ENCODE results near the gene U2AF2. TPM values are rescaled to one million over a fixed set of nuclear protein-coding genes. Genes with fewer than 3 reads are reported as not detected.
A peak's percentile ranks its signal among the peaks of the same experiment; 100 is the strongest.

U2AF2 gene
- total and polyA plus RNA-seq, 2 of the 4 experiments (the other 2 are of a cell fraction), result 120 to 260 TPM

DNA sequence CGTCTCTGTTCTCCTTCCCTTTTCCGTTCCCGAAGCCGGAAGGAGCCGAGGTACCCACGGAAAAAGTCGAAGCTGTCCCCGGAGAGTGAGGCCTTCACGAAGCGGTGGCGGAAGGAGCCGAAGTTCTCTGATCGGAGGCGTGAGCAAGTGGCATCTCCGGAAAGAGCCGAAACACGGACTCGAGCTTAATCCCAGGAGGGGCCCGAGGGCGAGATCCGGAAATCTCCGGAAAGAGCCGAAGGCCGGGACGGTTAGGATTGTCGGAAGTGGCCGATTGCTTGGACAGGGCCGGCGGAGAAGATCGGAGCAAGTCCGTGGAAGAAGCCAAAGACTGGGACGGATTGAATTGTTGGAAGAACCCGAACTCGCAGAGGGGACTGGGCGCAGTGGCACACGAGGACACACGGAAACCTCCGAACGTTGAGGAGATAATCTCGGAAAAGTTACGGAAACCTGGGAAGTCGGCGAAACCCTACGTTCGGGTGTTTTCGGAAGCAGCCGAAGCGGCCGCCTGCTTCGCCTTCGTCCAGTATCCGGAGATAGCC is 440 bp upstream of the U2AF2 start:
- CTCF ChIA-PET, result interaction anchor here (0.6 to 1.1 kb wide), 5 partner anchors 17 to 48 kb away, joined by 3 to 5 read pairs (median 3); no protein-coding TSS in a partner anchor
- peak overlapping the region; percentile 94 for H2BK5ac ChIP-seq (ENCODE audit: low read depth, low read length, poor library complexity, severe bottlenecking)
- peak overlapping the region; percentile 99 for H3K9ac ChIP-seq (ENCODE audit: low read depth, low read length)
- H2BK15ac ChIP-seq (ENCODE audit: low read depth, low read length), result peak overlapping the region; percentile 92; the same call in 1 of the 3 replicates
- H4K91ac ChIP-seq (ENCODE audit: insufficient read depth, low read depth, low read length), result peak overlapping the region; percentile 99
- POLR2A ChIA-PET (ENCODE audit: unreplicated experiment), result interaction anchor here (0.6 to 1.1 kb wide), 7 partner anchors 10 to 1786 kb away, joined by 3 to 8 read pairs (median 5); no protein-coding TSS in a partner anchor
- ATAC-seq (ENCODE audit: low read depth), result peak; percentile 81
- peak overlapping the region; percentile 100 for H3K56ac ChIP-seq (ENCODE audit: extremely low read depth, insufficient read depth, low read length)
- peak overlapping the region; percentile 98 for H2AFZ ChIP-seq (replicated peaks; ENCODE audit: low read length, poor library complexity)
- peaks cover 10% of the 10 kb centered on the region for H3K4me1 ChIP-seq (ENCODE audit: control insufficient read depth, insufficient read depth, low read length)
- H3K23ac ChIP-seq (ENCODE audit: low read depth, low read length), result peak overlapping the region; percentile 100
- H2BK20ac ChIP-seq (ENCODE audit: low read depth, low read length), result peak overlapping the region; percentile 74; the same call in 1 of the 2 replicates
- dilution Hi-C loops (cut with HindIII; ENCODE audit: low sequenced_read_pairs, unreplicated experiment), result no loop called here
- H4K5ac ChIP-seq (ENCODE audit: low read depth, low read length), result peak overlapping the region; percentile 97
- H4K20me1 ChIP-seq (ENCODE audit: insufficient read depth, low read length), result peaks cover 49% of the 10 kb centered on the region
- H2AK9ac ChIP-seq (replicated peaks; ENCODE audit: low read depth, low read length, poor library complexity), result peak overlapping the region; percentile 99
- peak overlapping the region; percentile 81 for H3K4me2 ChIP-seq (ENCODE audit: low read depth, low read length)
- in situ Hi-C loops (cut with MboI; ENCODE audit: low sequenced_read_pairs), result loop anchor here (25.0 kb wide), 2 partner anchors 1192 to 1517 kb away; partner anchors contain the start of genes CDC42EP5, CNOT3 and LENG9
- peak overlapping the region; percentile 100 for H3K14ac ChIP-seq (replicated peaks; ENCODE audit: low read depth, low read length)
- H2AK5ac ChIP-seq (ENCODE audit: low read depth, low read length), result peak overlapping the region; percentile 97
- peak overlapping the region; percentile 98 to 100 for H4K8ac ChIP-seq (ENCODE audit: low read depth in 2 of 2, low read length in 2 of 2)
- 0% methylated on average over 22 of the region's 52 CpGs; no CpG with 5 or more reads in 1 of the 2 experiments for WGBS, 2 experiments (ENCODE audit: extremely low coverage in 2 of 2, insufficient read length in 1 of 2)
- H3K9me3 ChIP-seq (ENCODE audit: control insufficient read depth, insufficient read depth, low read length), result no peaks in the 10 kb centered on the region
- peaks cover 8% of the 10 kb centered on the region for H3K36me3 ChIP-seq (ENCODE audit: control insufficient read depth, insufficient read depth, low read length)
- peak; percentile 99 for DNase-seq
- H3K4me3 ChIP-seq (ENCODE audit: insufficient read depth, low read depth, low read length), result peak overlapping the region; percentile 71
- peak overlapping the region; percentile 99 for H3K4ac ChIP-seq (ENCODE audit: low read depth, low read length)
- H3K27me3 ChIP-seq (ENCODE audit: control insufficient read depth, insufficient read depth, low read length), result no peaks in the 10 kb centered on the region
- H3K79me1 ChIP-seq (ENCODE audit: low read depth in 1 of 2, low read length in 2 of 2), result peaks cover 0 to 10% of the 10 kb centered on the region in 2 experiments; a peak in 1 of 4 replicates
- peak overlapping the region; percentile 98 for H3K27ac ChIP-seq (ENCODE audit: insufficient read depth, low read length)
- no TSS peak for BruUV-seq (replicated peaks)
- H2BK120ac ChIP-seq (ENCODE audit: low read depth, low read length), result peak overlapping the region; percentile 95
- TF ChIP-seq, protein P1, sequence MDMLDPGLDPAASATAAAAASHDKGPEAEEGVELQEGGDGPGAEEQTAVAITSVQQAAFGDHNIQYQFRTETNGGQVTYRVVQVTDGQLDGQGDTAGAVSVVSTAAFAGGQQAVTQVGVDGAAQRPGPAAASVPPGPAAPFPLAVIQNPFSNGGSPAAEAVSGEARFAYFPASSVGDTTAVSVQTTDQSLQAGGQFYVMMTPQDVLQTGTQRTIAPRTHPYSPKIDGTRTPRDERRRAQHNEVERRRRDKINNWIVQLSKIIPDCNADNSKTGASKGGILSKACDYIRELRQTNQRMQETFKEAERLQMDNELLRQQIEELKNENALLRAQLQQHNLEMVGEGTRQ (IDR thresholded peaks at IDR 0.05; ENCODE audit: low read depth, low read length), result no peak
- TF ChIP-seq RAD21 (IDR thresholded peaks at IDR 0.05; ENCODE audit: low read length) (no peak), POLR2A (IDR thresholded peaks at IDR 0.05; ENCODE audit: low read depth, low read length) (peak; percentile 2; the same call in 1 of the 2 replicates)
- intact Hi-C loops (cut with micrococcal nuclease), result loop anchor here (2.0 kb wide), 1 partner anchor 20 kb away; the partner anchor contains the start of gene EPN1
- H3K9me1 ChIP-seq (ENCODE audit: insufficient read depth, low read length), result peaks cover 13% of the 10 kb centered on the region
- peak overlapping the region; percentile 96 for H3K18ac ChIP-seq (ENCODE audit: low read depth, low read length)
